ENCODE results near the gene MORC4.
"Not testable (repeated sequence)": the region's sequence is repeated elsewhere in the genome, so short reads cannot be mapped to it uniquely, and the experiment has no call there.

Gene MORC4

GRCh38 chrX:107000013-107000515 is at the start of gene MORC4:
Gene MORC4, minus strand, starts transcription at chrX:107000212. Its CDS starts 243 bp downstream, at chrX:106999969.
- peak; percentile 74 for DNase-seq

- DNase-seq: no peak
Measured at GRCh38 chrX:107047622-107048021, 47.6 kb upstream of the MORC4 start.

- no peak for DNase-seq
Measured at GRCh38 chrX:107029752-107030151, 29.7 kb upstream of the MORC4 start.

- DNase-seq: peak; percentile 1
Measured at GRCh38 chrX:107025545-107025944, 25.5 kb upstream of the MORC4 start.

GRCh38 chrX:107014936-107015335 is 14.9 kb upstream of the MORC4 start:
- DNase-seq: peak; percentile 1

GRCh38 chrX:107008034-107008433 is 8.0 kb upstream of the MORC4 start:
- DNase-seq: no peak

- DNase-seq: peak; percentile 44
Measured at GRCh38 chrX:106999002-106999975, 723 bp downstream of the MORC4 start.

GRCh38 chrX:106997611-106998010 is 2.4 kb downstream of the MORC4 start:
- no peak for DNase-seq

GRCh38 chrX:106995678-106996077 is 4.3 kb downstream of the MORC4 start:
- no peak for DNase-seq

GRCh38 chrX:106987488-106987887 is 12.5 kb downstream of the MORC4 start:
- no peak for DNase-seq

GRCh38 chrX:106980952-106981626 is 18.9 kb downstream of the MORC4 start:
- no peak for DNase-seq

GRCh38 chrX:106976416-106976815 is 23.6 kb downstream of the MORC4 start:
- no peak for DNase-seq

- peak; percentile 6 for DNase-seq
Measured at GRCh38 chrX:106973433-106974149, 26.4 kb downstream of the MORC4 start.

GRCh38 chrX:106972896-106973295 is 27.1 kb downstream of the MORC4 start:
- no peak for DNase-seq

- not testable (repeated sequence) for DNase-seq
Measured at GRCh38 chrX:106966547-106966946, 33.5 kb downstream of the MORC4 start.

- DNase-seq: no peak
Measured at GRCh38 chrX:106964290-106964689, 35.7 kb downstream of the MORC4 start.

- DNase-seq: peak; percentile 2
Measured at GRCh38 chrX:106963111-106963510, 36.9 kb downstream of the MORC4 start.

GRCh38 chrX:106959901-106960300 is 40.1 kb downstream of the MORC4 start:
- peak; percentile 4 for DNase-seq

- peak; percentile 21 for DNase-seq
Measured at GRCh38 chrX:106957856-106958255, 42.2 kb downstream of the MORC4 start.

GRCh38 chrX:106955004-106955772 is 44.8 kb downstream of the MORC4 start:
- peak; percentile 40 for DNase-seq

GRCh38 chrX:106954041-106954440 is 46.0 kb downstream of the MORC4 start:
- no peak for DNase-seq

- DNase-seq: no peak
Measured at GRCh38 chrX:106952988-106953387, 47.0 kb downstream of the MORC4 start.
